IPS-20b (cell line): ENCODE results near the gene ASB11.

ENCODE experiments used
- H3K27ac ChIP-seq: one replicate; pipeline ENCODE4 v1.5.1; 2013; ENCODE audit warnings: low read length
- H3K27me3 ChIP-seq: 2 replicates; pipeline ENCODE4 v1.6.1; 2013; ENCODE audit warnings: mild to moderate bottlenecking, low read length, inconsistent platforms; ENCODE audit not compliant: insufficient read depth
- H3K36me3 ChIP-seq: 2 replicates; pipeline ENCODE4 v1.6.1; 2013; ENCODE audit warnings: low read depth, mild to moderate bottlenecking, inconsistent platforms, low read length, moderate library complexity; ENCODE audit not compliant: insufficient read depth
- H3K4me1 ChIP-seq: 2 replicates; pipeline ENCODE4 v1.6.1; 2013; ENCODE audit warnings: mild to moderate bottlenecking, control low read depth, inconsistent platforms, low read length, moderate library complexity; ENCODE audit not compliant: insufficient read depth
- H3K4me3 ChIP-seq: 2 replicates; pipeline ENCODE4 v1.5.1; 2013; ENCODE audit warnings: mild to moderate bottlenecking, low read length, inconsistent platforms
- H3K9ac ChIP-seq: 2 replicates; pipeline ENCODE4 v1.6.1; 2013; ENCODE audit warnings: low read depth, mild to moderate bottlenecking, inconsistent platforms, low read length, moderate library complexity
- H3K9me3 ChIP-seq: 2 replicates; pipeline ENCODE4 v1.6.1; 2013; ENCODE audit warnings: mild to moderate bottlenecking, low read depth, low read length, inconsistent platforms; ENCODE audit not compliant: insufficient read depth

The ASB11 gene

GRCh38 chrX:15335135-15336022 is 19.9 kb upstream of the ASB11 start, which contains the start of gene PIGA:
PIGA (minus strand) TSS chrX:15335523; CDS start chrX:15331930, 3,593 bp downstream.
- H3K27me3 ChIP-seq: no peaks in the 10 kb centered on the region
- H3K9ac ChIP-seq: peak within 1 kb of the TSS; percentile 86; the same call in 1 of the 2 replicates
- peaks cover 11% of the 10 kb centered on the region for H3K36me3 ChIP-seq
- H3K4me3 ChIP-seq: peak within 1 kb of the TSS; percentile 92
- H3K27ac ChIP-seq: no peak within 1 kb of the TSS
- H3K4me1 ChIP-seq: no peaks in the 10 kb centered on the region
- H3K9me3 ChIP-seq: no peaks in the 10 kb centered on the region

GRCh38 chrX:15334561-15334960 is 19.1 kb upstream of the ASB11 start:
- Histone ChIP-seq H3K9me3 (no peaks in the 10 kb centered on the region), H3K27me3 (no peaks in the 10 kb centered on the region), H3K36me3 (peaks cover 16% of the 10 kb centered on the region), H3K27ac (no peak overlapping the region), H3K4me1 (no peaks in the 10 kb centered on the region), H3K4me3 (peak overlapping the region; percentile 92), H3K9ac (peak overlapping the region; percentile 86; the same call in 1 of the 2 replicates)

- Histone ChIP-seq H3K4me3 (no peak overlapping the region), H3K4me1 (no peaks in the 10 kb centered on the region), H3K9ac (no peak overlapping the region), H3K36me3 (peaks cover 39% of the 10 kb centered on the region), H3K27me3 (no peaks in the 10 kb centered on the region), H3K27ac (no peak overlapping the region), H3K9me3 (no peaks in the 10 kb centered on the region)
Measured at GRCh38 chrX:15328821-15329220, 13.4 kb upstream of the ASB11 start.

- Histone ChIP-seq H3K36me3 (peaks cover 46% of the 10 kb centered on the region), H3K4me3 (no peak overlapping the region), H3K4me1 (no peaks in the 10 kb centered on the region), H3K9ac (no peak overlapping the region), H3K27me3 (no peaks in the 10 kb centered on the region), H3K9me3 (no peaks in the 10 kb centered on the region), H3K27ac (no peak overlapping the region)
Measured at GRCh38 chrX:15328131-15328530, 12.7 kb upstream of the ASB11 start.

GRCh38 chrX:15322472-15322871 is 7.0 kb upstream of the ASB11 start:
- Histone ChIP-seq H3K36me3 (peaks cover 42% of the 10 kb centered on the region), H3K4me1 (no peaks in the 10 kb centered on the region), H3K27me3 (no peaks in the 10 kb centered on the region), H3K4me3 (no peak overlapping the region), H3K9ac (no peak overlapping the region), H3K27ac (no peak overlapping the region), H3K9me3 (no peaks in the 10 kb centered on the region)

- Histone ChIP-seq H3K9me3 (no peaks in the 10 kb centered on the region), H3K36me3 (peaks cover 42% of the 10 kb centered on the region), H3K4me1 (no peaks in the 10 kb centered on the region), H3K27ac (no peak overlapping the region), H3K27me3 (no peaks in the 10 kb centered on the region), H3K4me3 (no peak overlapping the region), H3K9ac (no peak overlapping the region)
Measured at GRCh38 chrX:15322072-15322471, 6.6 kb upstream of the ASB11 start.

- no peaks in the 10 kb centered on the region for H3K4me1 ChIP-seq
- H3K36me3 ChIP-seq: peaks cover 42% of the 10 kb centered on the region
- H3K9me3 ChIP-seq: no peaks in the 10 kb centered on the region
- no peaks in the 10 kb centered on the region for H3K27me3 ChIP-seq
- H3K9ac ChIP-seq: no peak overlapping the region
- H3K27ac ChIP-seq: no peak overlapping the region
- no peak overlapping the region for H3K4me3 ChIP-seq
Measured at GRCh38 chrX:15321447-15321846, 6.0 kb upstream of the ASB11 start.

- Histone ChIP-seq H3K9me3 (no peaks in the 10 kb centered on the region), H3K9ac (no peak overlapping the region), H3K27me3 (no peaks in the 10 kb centered on the region), H3K27ac (no peak overlapping the region), H3K4me1 (no peaks in the 10 kb centered on the region), H3K4me3 (no peak overlapping the region), H3K36me3 (peaks cover 42% of the 10 kb centered on the region)
Measured at GRCh38 chrX:15320297-15320696, 4.9 kb upstream of the ASB11 start.

- no peak overlapping the region for H3K9ac ChIP-seq
- H3K4me3 ChIP-seq: no peak overlapping the region
- H3K4me1 ChIP-seq: no peaks in the 10 kb centered on the region
- H3K9me3 ChIP-seq: no peaks in the 10 kb centered on the region
- H3K27ac ChIP-seq: no peak overlapping the region
- H3K27me3 ChIP-seq: no peaks in the 10 kb centered on the region
- H3K36me3 ChIP-seq: peaks cover 32% of the 10 kb centered on the region; the same call in 1 of the 2 replicates
Measured at GRCh38 chrX:15319075-15319474, 3.6 kb upstream of the ASB11 start.

GRCh38 chrX:15314472-15314871 is 968 bp downstream of the ASB11 start:
- Histone ChIP-seq H3K4me1 (no peaks in the 10 kb centered on the region), H3K36me3 (no peaks in the 10 kb centered on the region), H3K9ac (no peak overlapping the region), H3K27ac (no peak overlapping the region), H3K4me3 (no peak overlapping the region), H3K27me3 (no peaks in the 10 kb centered on the region), H3K9me3 (no peaks in the 10 kb centered on the region)

GRCh38 chrX:15311119-15311518 is 4.3 kb downstream of the ASB11 start:
- no peaks in the 10 kb centered on the region for H3K36me3 ChIP-seq
- H3K27ac ChIP-seq: no peak overlapping the region
- H3K27me3 ChIP-seq: no peaks in the 10 kb centered on the region
- H3K9me3 ChIP-seq: no peaks in the 10 kb centered on the region
- no peak overlapping the region for H3K9ac ChIP-seq
- no peaks in the 10 kb centered on the region for H3K4me1 ChIP-seq
- H3K4me3 ChIP-seq: no peak overlapping the region

GRCh38 chrX:15310117-15310516 is 5.3 kb downstream of the ASB11 start:
- no peaks in the 10 kb centered on the region for H3K9me3 ChIP-seq
- H3K4me3 ChIP-seq: no peak overlapping the region
- no peak overlapping the region for H3K9ac ChIP-seq
- H3K4me1 ChIP-seq: no peaks in the 10 kb centered on the region
- no peak overlapping the region for H3K27ac ChIP-seq
- no peaks in the 10 kb centered on the region for H3K36me3 ChIP-seq
- no peaks in the 10 kb centered on the region for H3K27me3 ChIP-seq
